Activated CD8-positive, alpha-beta T cell treated with anti-CD3 and anti-CD28 coated beads for 36 hours (primary cell): ENCODE results near the gene CASR. TPM values are rescaled to one million over a fixed set of nuclear protein-coding genes. Genes with fewer than 3 reads are reported as not detected.

Source experiments
- ATAC-seq: fragments of 200-7000 bp; cut with Tn5 transposase; one replicate; pipeline ENCODE4 v1.10.0; 2021; ENCODE audit warnings: mild to moderate bottlenecking, moderate library complexity
- CTCF ChIA-PET: fragments of 350-600 bp; sonication (Branson Sonifier 250); formaldehyde crosslinking; loops from one replicate; lab custom pipeline; 2021; ENCODE audit warnings: antibody characterized with exemption; lab: Charles Lee
- POLR2A ChIA-PET: fragments of 350-600 bp; sonication (Branson Sonifier 250); formaldehyde crosslinking; loops from one replicate; lab custom pipeline; 2021; ENCODE audit warnings: antibody characterized with exemption; lab: Charles Lee
- DNase-seq: peaks from one replicate; pipeline ENCODE4 v3.0.0-alpha.2; 2020
- H3K27ac Mint-ChIP-seq: one replicate; pipeline ENCODE4 v1.8.0; 2021; ENCODE audit warnings: mild to moderate bottlenecking, mixed read lengths
- H3K27me3 Mint-ChIP-seq: one replicate; pipeline ENCODE4 v1.8.0; 2021; ENCODE audit warnings: mixed read lengths
- H3K36me3 Mint-ChIP-seq: one replicate; pipeline ENCODE4 v1.8.0; 2021; ENCODE audit warnings: low read depth, mixed read lengths
- H3K4me1 Mint-ChIP-seq: one replicate; pipeline ENCODE4 v1.8.0; 2021; ENCODE audit warnings: low read depth, mixed read lengths
- H3K4me3 Mint-ChIP-seq: one replicate; pipeline ENCODE4 v1.8.0; 2021; ENCODE audit warnings: mild to moderate bottlenecking, moderate library complexity, mixed read lengths
- H3K9me3 Mint-ChIP-seq: one replicate; pipeline ENCODE4 v1.8.0; 2021; ENCODE audit warnings: mixed read lengths
- intact Hi-C: fragments of 100-400 bp; cut with micrococcal nuclease; formaldehyde crosslinking; loops from one replicate; pipeline ENCODE4 v1.10.0; 2022
- total RNA-seq, 2 experiments: library from RNA; stranded (reverse); gene quantifications; one replicate each; pipeline ENCODE4 v1.2.3, GENCODE V29; 2021
- TF ChIP-seq, protein P1 (sequence below): fragments of 200-600 bp; IDR thresholded peaks from one replicate; pipeline ENCODE4 v1.8.0; 2022; ENCODE audit warnings: antibody characterized with exemption, mild to moderate bottlenecking

The CASR gene
- total RNA-seq, 2 experiments from 2014 or later, result not detected

DNA sequence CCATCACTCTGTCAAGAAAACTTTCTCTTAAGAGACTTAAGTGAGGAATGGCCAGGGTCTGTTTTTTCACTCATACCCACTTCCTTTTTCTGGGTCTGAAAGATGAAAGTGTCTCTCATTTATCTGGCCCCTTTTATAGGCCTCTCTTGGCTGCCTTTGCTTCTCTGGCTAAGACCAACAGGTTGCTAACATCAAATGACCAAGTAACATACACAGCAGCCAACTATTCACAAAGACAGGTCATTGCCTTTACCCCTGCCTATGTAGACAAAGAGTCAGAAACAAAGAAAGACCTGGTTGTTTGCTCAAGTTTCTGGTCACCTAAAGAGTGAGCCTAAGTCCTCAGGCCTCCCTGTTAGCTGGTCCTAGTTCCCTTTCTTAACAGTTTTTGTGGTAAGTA is 117.6 kb downstream of the CASR start:
- TF ChIP-seq, protein P1, sequence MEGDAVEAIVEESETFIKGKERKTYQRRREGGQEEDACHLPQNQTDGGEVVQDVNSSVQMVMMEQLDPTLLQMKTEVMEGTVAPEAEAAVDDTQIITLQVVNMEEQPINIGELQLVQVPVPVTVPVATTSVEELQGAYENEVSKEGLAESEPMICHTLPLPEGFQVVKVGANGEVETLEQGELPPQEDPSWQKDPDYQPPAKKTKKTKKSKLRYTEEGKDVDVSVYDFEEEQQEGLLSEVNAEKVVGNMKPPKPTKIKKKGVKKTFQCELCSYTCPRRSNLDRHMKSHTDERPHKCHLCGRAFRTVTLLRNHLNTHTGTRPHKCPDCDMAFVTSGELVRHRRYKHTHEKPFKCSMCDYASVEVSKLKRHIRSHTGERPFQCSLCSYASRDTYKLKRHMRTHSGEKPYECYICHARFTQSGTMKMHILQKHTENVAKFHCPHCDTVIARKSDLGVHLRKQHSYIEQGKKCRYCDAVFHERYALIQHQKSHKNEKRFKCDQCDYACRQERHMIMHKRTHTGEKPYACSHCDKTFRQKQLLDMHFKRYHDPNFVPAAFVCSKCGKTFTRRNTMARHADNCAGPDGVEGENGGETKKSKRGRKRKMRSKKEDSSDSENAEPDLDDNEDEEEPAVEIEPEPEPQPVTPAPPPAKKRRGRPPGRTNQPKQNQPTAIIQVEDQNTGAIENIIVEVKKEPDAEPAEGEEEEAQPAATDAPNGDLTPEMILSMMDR, result no peak
- H3K27ac Mint-ChIP-seq, result no peak overlapping the region
- CTCF ChIA-PET, result interaction anchor here (0.7 to 4.8 kb wide), 7 partner anchors 18 to 208 kb away, joined by 3 to 80 read pairs (median 4); no protein-coding TSS in a partner anchor
- no peak for DNase-seq
- H3K4me1 Mint-ChIP-seq, result peaks cover 20% of the 10 kb centered on the region
- peaks cover 2% of the 10 kb centered on the region for H3K9me3 Mint-ChIP-seq
- no peaks in the 10 kb centered on the region for H3K27me3 Mint-ChIP-seq
- intact Hi-C loops, result no loop called here
- no peak overlapping the region for H3K4me3 Mint-ChIP-seq
- ATAC-seq, result no peak
- POLR2A ChIA-PET, result interaction anchor here (0.5 kb wide), 1 partner anchor 15 kb away, joined by 4 read pairs; no protein-coding TSS in a partner anchor
- no peaks in the 10 kb centered on the region for H3K36me3 Mint-ChIP-seq

DNA sequence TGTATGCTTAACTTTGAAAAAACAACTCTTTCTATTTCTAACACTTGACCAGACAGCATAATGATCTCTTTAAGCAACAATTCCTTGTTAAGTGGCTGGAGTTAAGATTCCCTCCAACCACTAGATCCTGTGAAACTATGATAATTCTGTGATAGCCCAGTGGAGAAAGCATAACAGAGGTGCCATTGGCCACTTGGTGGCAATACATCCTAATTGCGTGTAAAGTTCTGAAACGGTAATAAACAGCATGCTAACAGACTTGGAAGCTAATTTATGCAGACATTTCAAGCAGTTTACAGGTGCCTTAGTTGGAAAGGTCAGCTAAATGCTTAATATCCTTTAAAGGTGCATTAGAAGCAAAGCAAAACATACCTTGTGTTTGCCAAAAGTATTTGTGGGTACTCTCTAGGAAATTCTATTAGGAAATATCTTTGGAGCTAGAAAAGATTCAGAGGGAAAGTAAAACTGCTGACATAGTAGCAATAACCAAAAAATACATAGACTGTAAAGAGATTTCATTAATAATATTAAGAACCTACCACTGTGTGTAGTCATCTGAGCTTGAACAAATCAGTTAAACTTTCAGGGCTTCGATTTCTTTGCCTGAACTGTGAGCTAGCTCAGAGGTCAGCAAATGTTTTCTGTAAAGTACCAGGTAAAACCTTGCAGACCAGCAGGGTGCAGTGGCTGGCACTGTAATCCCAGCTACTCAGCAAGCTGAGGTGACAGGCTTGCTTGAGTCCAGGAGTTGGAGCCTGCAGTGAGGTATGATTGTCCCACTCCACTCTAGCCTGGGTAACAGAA is 122.6 kb downstream of the CASR start:
- peak; percentile 31 for DNase-seq
- H3K27ac Mint-ChIP-seq, result no peak overlapping the region
- ChIA-PET POLR2A (no interaction called here), CTCF (interaction anchor here (0.7 to 2.8 kb wide), 8 partner anchors 15 to 209 kb away, joined by 3 to 14 read pairs (median 4); partner anchors contain the start of genes FAM162A and MIX23)
- H3K4me1 Mint-ChIP-seq, result no peaks in the 10 kb centered on the region
- TF ChIP-seq, protein P1, result no peak
- H3K36me3 Mint-ChIP-seq, result no peaks in the 10 kb centered on the region
- intact Hi-C loops, result no loop called here
- H3K27me3 Mint-ChIP-seq, result no peaks in the 10 kb centered on the region
- no peak overlapping the region for H3K4me3 Mint-ChIP-seq
- H3K9me3 Mint-ChIP-seq, result no peaks in the 10 kb centered on the region
- peak; percentile 30 for ATAC-seq

GRCh38 chr3:122306622-122306953 is 123.1 kb downstream of the CASR start:
- TF ChIP-seq, protein P1, result no peak
- POLR2A ChIA-PET, result no interaction called here
- no peaks in the 10 kb centered on the region for H3K4me1 Mint-ChIP-seq
- intact Hi-C loops, result no loop called here
- H3K4me3 Mint-ChIP-seq, result no peak overlapping the region
- H3K27me3 Mint-ChIP-seq, result no peaks in the 10 kb centered on the region
- H3K9me3 Mint-ChIP-seq, result no peaks in the 10 kb centered on the region
- H3K27ac Mint-ChIP-seq, result no peak overlapping the region
- no peaks in the 10 kb centered on the region for H3K36me3 Mint-ChIP-seq
- no peak for ATAC-seq
- no peak for DNase-seq
- CTCF ChIA-PET, result interaction anchor here (0.6 to 2.8 kb wide), 10 partner anchors 31 to 1364 kb away, joined by 3 to 14 read pairs (median 4); partner anchors contain the start of genes FAM162A and MIX23

- ATAC-seq (no peak), DNase-seq (no peak)
- POLR2A ChIA-PET, result interaction anchor here (0.7 kb wide), 1 partner anchor 322 kb away, joined by 3 read pairs; no protein-coding TSS in a partner anchor
- intact Hi-C loops, result no loop called here
- no peaks in the 10 kb centered on the region for H3K36me3 Mint-ChIP-seq
- no peaks in the 10 kb centered on the region for H3K9me3 Mint-ChIP-seq
- H3K27ac Mint-ChIP-seq, result no peak overlapping the region
- H3K27me3 Mint-ChIP-seq, result no peaks in the 10 kb centered on the region
- CTCF ChIA-PET, result interaction anchor here (0.6 to 2.8 kb wide), 7 partner anchors 8 to 1365 kb away, joined by 3 to 14 read pairs (median 4); no protein-coding TSS in a partner anchor
- H3K4me3 Mint-ChIP-seq, result no peak overlapping the region
- no peaks in the 10 kb centered on the region for H3K4me1 Mint-ChIP-seq
- TF ChIP-seq, protein P1, result no peak
These were observed 123.7 kb downstream of the CASR start for GRCh38 chr3:122307094-122307687.
